ENCODE measurements around the gene ZNF445.
"Not testable (repeated sequence)": the region's sequence is repeated elsewhere in the genome, so short reads cannot be mapped to it uniquely, and the experiment has no call there.

ZNF445 gene

GRCh38 chr3:44469914-44470313 is 7.6 kb downstream of the ZNF445 start:
- H3K27me3 ChIP-seq (ENCODE audit: control insufficient read depth, insufficient read depth, low read length): no peaks in the 10 kb centered on the region
- no peaks in the 10 kb centered on the region for H3K4me1 ChIP-seq (ENCODE audit: control insufficient read depth, insufficient read depth, low read length)
- no peaks in the 10 kb centered on the region for H3K36me3 ChIP-seq (ENCODE audit: control insufficient read depth, insufficient read depth, low read length)
- no peak overlapping the region for H3K27ac ChIP-seq (ENCODE audit: low read depth, low read length)
- no peak overlapping the region for H3K9ac ChIP-seq (ENCODE audit: low read length)
- no peak overlapping the region for H3K4me3 ChIP-seq (ENCODE audit: low read length)

DNA sequence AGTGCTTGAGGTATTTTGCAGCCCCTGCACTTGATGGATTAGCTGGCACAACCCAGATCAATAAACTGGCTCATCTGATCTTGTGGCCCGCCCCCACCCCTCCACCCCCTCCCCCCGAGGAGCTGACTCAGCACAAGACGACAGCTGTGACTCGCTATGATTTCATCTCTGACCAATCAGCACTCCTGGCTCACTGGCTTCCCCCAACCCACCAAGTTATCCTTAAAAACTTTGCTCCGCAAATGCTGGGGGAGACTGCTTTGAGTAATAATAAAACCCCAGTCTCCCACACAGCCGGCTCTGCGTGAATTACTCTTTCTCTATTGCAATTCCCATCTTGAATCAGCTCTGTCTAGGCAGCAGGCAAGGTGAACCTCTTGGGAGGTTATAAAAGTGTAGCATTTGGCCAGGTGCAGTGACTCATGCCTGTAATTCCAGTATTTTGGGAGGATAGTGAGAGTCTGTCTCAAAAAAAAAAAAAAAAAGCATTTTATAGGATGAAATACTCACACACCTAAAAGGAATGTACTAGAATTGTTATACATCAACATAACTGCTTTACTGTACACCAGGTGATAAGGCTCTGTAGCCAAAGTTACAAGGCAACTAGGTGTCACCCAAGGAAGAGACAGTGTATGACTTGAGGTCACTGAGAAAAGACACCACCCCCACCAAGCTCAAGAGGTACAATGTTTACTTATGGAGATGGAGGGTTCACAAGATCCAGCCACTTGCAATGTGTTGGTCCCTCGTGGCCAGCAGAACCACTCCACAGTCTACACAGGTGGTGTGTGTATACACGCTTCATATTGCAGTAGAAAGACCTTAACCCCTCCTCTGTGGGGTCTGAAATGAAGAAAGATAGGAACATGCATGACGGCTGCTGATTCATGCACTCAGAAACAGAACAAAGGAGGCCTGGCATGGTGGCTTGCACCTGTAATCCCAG is 8.6 kb downstream of the ZNF445 start:
- Histone ChIP-seq H3K27ac (ENCODE audit: low read depth, low read length) (no peak overlapping the region), H3K36me3 (ENCODE audit: control insufficient read depth, insufficient read depth, low read length) (no peaks in the 10 kb centered on the region), H3K27me3 (ENCODE audit: control insufficient read depth, insufficient read depth, low read length) (no peaks in the 10 kb centered on the region), H3K9ac (ENCODE audit: low read length) (no peak overlapping the region), H3K4me3 (ENCODE audit: low read length) (no peak overlapping the region), H3K4me1 (ENCODE audit: control insufficient read depth, insufficient read depth, low read length) (no peaks in the 10 kb centered on the region)

DNA sequence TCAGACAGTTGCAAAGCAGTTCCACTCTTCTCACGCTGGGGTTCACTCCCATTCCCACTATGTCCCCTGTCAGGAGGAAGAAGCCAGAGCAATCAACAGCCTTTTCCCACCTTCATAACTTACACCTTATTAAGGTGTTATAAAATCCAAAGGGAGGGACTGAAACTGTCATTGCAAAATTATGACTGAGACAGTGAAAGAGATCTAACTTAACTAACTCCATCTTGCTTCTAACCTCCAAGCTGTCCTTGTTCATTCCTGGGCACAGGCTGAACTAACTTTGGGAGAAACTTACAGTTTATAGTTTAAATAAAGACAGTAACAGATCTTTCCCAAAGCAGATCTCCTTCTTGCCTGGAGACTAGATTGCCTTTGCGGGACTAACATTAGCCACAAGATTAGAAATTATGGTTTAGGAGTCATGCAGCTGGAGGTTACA is 9.4 kb downstream of the ZNF445 start:
- H3K4me3 ChIP-seq (ENCODE audit: low read length); H3K36me3 ChIP-seq (ENCODE audit: control insufficient read depth, insufficient read depth, low read length); H3K4me1 ChIP-seq (ENCODE audit: control insufficient read depth, insufficient read depth, low read length); H3K27ac ChIP-seq (ENCODE audit: low read depth, low read length); H3K9ac ChIP-seq (ENCODE audit: low read length); H3K27me3 ChIP-seq (ENCODE audit: control insufficient read depth, insufficient read depth, low read length): not testable (repeated sequence)

- Histone ChIP-seq H3K4me3 (ENCODE audit: low read length) (no peak overlapping the region), H3K36me3 (ENCODE audit: control insufficient read depth, insufficient read depth, low read length) (no peaks in the 10 kb centered on the region), H3K9ac (ENCODE audit: low read length) (no peak overlapping the region), H3K27ac (ENCODE audit: low read depth, low read length) (no peak overlapping the region), H3K27me3 (ENCODE audit: control insufficient read depth, insufficient read depth, low read length) (no peaks in the 10 kb centered on the region), H3K4me1 (ENCODE audit: control insufficient read depth, insufficient read depth, low read length) (no peaks in the 10 kb centered on the region)
Measured at GRCh38 chr3:44467241-44467640, 10.2 kb downstream of the ZNF445 start.

DNA sequence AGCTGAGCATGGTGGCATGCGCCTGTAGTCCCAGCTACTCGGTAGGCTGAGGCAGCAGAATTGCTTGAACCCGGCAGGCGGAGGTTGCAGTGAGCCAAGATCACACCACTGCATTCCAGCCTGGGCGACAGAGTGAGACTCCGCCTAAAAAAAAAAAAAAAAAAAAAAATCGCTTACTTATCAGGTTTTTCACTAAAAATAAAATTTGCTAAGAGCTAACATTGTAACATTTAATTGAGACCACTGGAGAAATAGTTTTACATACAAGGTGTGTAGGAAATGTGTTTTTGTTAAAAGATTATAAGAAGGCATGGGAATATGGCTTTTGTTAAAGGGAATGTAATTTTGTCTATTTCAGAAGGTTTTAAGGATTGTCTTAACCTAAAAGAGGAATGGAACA is 12.6 kb downstream of the ZNF445 start:
- H3K4me1 ChIP-seq (ENCODE audit: control insufficient read depth, insufficient read depth, low read length); H3K4me3 ChIP-seq (ENCODE audit: low read length); H3K9ac ChIP-seq (ENCODE audit: low read length); H3K36me3 ChIP-seq (ENCODE audit: control insufficient read depth, insufficient read depth, low read length); H3K27me3 ChIP-seq (ENCODE audit: control insufficient read depth, insufficient read depth, low read length); H3K27ac ChIP-seq (ENCODE audit: low read depth, low read length): not testable (repeated sequence)

DNA sequence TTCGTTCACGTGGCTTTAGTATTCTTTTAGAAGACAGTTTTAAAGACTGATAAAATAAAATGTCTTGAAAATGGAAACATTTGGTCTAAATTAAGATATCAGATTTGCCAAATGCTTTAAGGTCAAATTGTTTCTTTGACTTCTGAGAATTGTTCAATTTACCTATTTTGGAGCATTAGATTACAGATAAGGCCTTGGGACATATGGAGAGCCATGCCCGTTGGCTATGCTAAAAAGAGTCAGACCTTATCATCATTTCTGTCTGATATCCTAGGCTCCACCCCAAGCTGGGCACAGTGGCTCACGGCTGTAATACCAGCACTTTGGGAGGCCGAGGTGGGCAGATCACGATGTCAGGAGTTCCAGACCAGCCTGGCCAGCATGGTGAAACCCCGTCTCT is 13.0 kb downstream of the ZNF445 start:
- no peak overlapping the region for H3K27ac ChIP-seq (ENCODE audit: low read depth, low read length)
- no peaks in the 10 kb centered on the region for H3K4me1 ChIP-seq (ENCODE audit: control insufficient read depth, insufficient read depth, low read length)
- no peak overlapping the region for H3K4me3 ChIP-seq (ENCODE audit: low read length)
- H3K9ac ChIP-seq (ENCODE audit: low read length): no peak overlapping the region
- no peaks in the 10 kb centered on the region for H3K27me3 ChIP-seq (ENCODE audit: control insufficient read depth, insufficient read depth, low read length)
- H3K36me3 ChIP-seq (ENCODE audit: control insufficient read depth, insufficient read depth, low read length): no peaks in the 10 kb centered on the region

DNA sequence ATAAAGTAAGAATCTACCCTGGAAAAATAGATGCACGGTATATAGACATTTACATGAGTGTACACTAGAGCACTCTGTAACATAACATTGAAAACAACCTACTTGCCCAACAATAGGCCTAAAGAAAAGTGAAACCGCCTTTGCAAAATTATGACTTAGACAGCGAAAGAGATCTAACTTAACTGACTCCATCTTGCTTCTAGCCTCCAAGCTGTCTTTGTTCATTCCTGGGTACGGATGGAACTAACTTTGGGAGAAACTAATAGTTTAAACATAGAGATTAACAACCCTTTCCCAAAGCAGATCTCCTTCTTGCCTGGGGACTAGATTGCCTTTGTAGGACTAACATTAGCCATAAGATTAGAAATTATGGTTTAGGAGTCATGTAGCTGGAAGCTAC is 17.4 kb downstream of the ZNF445 start:
- not testable (repeated sequence) for H3K4me1 ChIP-seq (ENCODE audit: control insufficient read depth, insufficient read depth, low read length); H3K36me3 ChIP-seq (ENCODE audit: control insufficient read depth, insufficient read depth, low read length); H3K4me3 ChIP-seq (ENCODE audit: low read length); H3K27me3 ChIP-seq (ENCODE audit: control insufficient read depth, insufficient read depth, low read length); H3K9ac ChIP-seq (ENCODE audit: low read length); H3K27ac ChIP-seq (ENCODE audit: low read depth, low read length)

- Histone ChIP-seq H3K4me1 (ENCODE audit: control insufficient read depth, insufficient read depth, low read length) (no peaks in the 10 kb centered on the region), H3K4me3 (ENCODE audit: low read length) (no peak overlapping the region), H3K27me3 (ENCODE audit: control insufficient read depth, insufficient read depth, low read length) (no peaks in the 10 kb centered on the region), H3K27ac (ENCODE audit: low read depth, low read length) (no peak overlapping the region), H3K36me3 (ENCODE audit: control insufficient read depth, insufficient read depth, low read length) (peaks cover 29% of the 10 kb centered on the region), H3K9ac (ENCODE audit: low read length) (no peak overlapping the region)
Measured at GRCh38 chr3:44455318-44455717, 22.2 kb downstream of the ZNF445 start.

GRCh38 chr3:44454258-44454657 is 23.2 kb downstream of the ZNF445 start:
- H3K4me3 ChIP-seq (ENCODE audit: low read length): no peak overlapping the region
- H3K27me3 ChIP-seq (ENCODE audit: control insufficient read depth, insufficient read depth, low read length): no peaks in the 10 kb centered on the region
- no peaks in the 10 kb centered on the region for H3K4me1 ChIP-seq (ENCODE audit: control insufficient read depth, insufficient read depth, low read length)
- H3K36me3 ChIP-seq (ENCODE audit: control insufficient read depth, insufficient read depth, low read length): peaks cover 39% of the 10 kb centered on the region
- no peak overlapping the region for H3K9ac ChIP-seq (ENCODE audit: low read length)
- no peak overlapping the region for H3K27ac ChIP-seq (ENCODE audit: low read depth, low read length)

GRCh38 chr3:44451441-44451840 is 26.0 kb downstream of the ZNF445 start:
- Histone ChIP-seq H3K4me3 (ENCODE audit: low read length) (no peak overlapping the region), H3K36me3 (ENCODE audit: control insufficient read depth, insufficient read depth, low read length) (peaks cover 57% of the 10 kb centered on the region), H3K4me1 (ENCODE audit: control insufficient read depth, insufficient read depth, low read length) (no peaks in the 10 kb centered on the region), H3K27ac (ENCODE audit: low read depth, low read length) (no peak overlapping the region), H3K27me3 (ENCODE audit: control insufficient read depth, insufficient read depth, low read length) (no peaks in the 10 kb centered on the region), H3K9ac (ENCODE audit: low read length) (no peak overlapping the region)

GRCh38 chr3:44446929-44447328 is 30.5 kb downstream of the ZNF445 start:
- H3K9ac ChIP-seq (ENCODE audit: low read length): no peak overlapping the region
- no peaks in the 10 kb centered on the region for H3K27me3 ChIP-seq (ENCODE audit: control insufficient read depth, insufficient read depth, low read length)
- no peaks in the 10 kb centered on the region for H3K4me1 ChIP-seq (ENCODE audit: control insufficient read depth, insufficient read depth, low read length)
- H3K36me3 ChIP-seq (ENCODE audit: control insufficient read depth, insufficient read depth, low read length): peaks cover 44% of the 10 kb centered on the region
- H3K27ac ChIP-seq (ENCODE audit: low read depth, low read length): no peak overlapping the region
- no peak overlapping the region for H3K4me3 ChIP-seq (ENCODE audit: low read length)

GRCh38 chr3:44445786-44446185 is 31.7 kb downstream of the ZNF445 start:
- Histone ChIP-seq H3K27me3 (ENCODE audit: control insufficient read depth, insufficient read depth, low read length) (no peaks in the 10 kb centered on the region), H3K36me3 (ENCODE audit: control insufficient read depth, insufficient read depth, low read length) (peaks cover 38% of the 10 kb centered on the region), H3K4me3 (ENCODE audit: low read length) (no peak overlapping the region), H3K9ac (ENCODE audit: low read length) (no peak overlapping the region), H3K27ac (ENCODE audit: low read depth, low read length) (no peak overlapping the region), H3K4me1 (ENCODE audit: control insufficient read depth, insufficient read depth, low read length) (no peaks in the 10 kb centered on the region)

All from rectal smooth muscle tissue (tissue), 1 donor.